HepG2 (cell line): ENCODE measurements around the gene NECTIN2. TPM values are rescaled to one million over a fixed set of nuclear protein-coding genes. Genes with fewer than 3 reads are reported as not detected.

Experiments
- BCL3 ChIP-seq: sonication (generic); formaldehyde crosslinking; IDR thresholded peaks from 2 replicates; pipeline ENCODE4 v1.5.1; 2020; ENCODE audit warnings: mild to moderate bottlenecking, missing genetic modification reagents, moderate library complexity
- CREB1 ChIP-seq, 2 experiments: fragments of 450-650 bp in 1 of 2; IDR thresholded peaks; 2 replicates each; pipeline ENCODE4 v1.6.1; 2016 to 2017; ENCODE audit warnings: control low read depth in 1 of 2, mild to moderate bottlenecking in 1 of 2, missing compliant biosample characterization in 1 of 2, missing genetic modification characterization in 1 of 2
- HIC2 ChIP-seq: sonication (generic); formaldehyde crosslinking; IDR thresholded peaks from 2 replicates; pipeline ENCODE4 v1.9.0; 2022; ENCODE audit warnings: low read depth, missing genetic modification reagents
- HINFP ChIP-seq: sonication (generic); formaldehyde crosslinking; IDR thresholded peaks from 2 replicates; pipeline ENCODE4 v1.4.0; 2020; ENCODE audit warnings: low read depth, mild to moderate bottlenecking, missing genetic modification reagents
- KAT2B ChIP-seq: fragments of 150-350 bp; IDR thresholded peaks from 2 replicates; pipeline ENCODE4 v1.6.1; 2014; ENCODE audit warnings: low read depth, low read length, borderline replicate concordance
- MNT ChIP-seq: fragments of 450-650 bp; IDR thresholded peaks from 2 replicates; pipeline ENCODE4 v1.6.1; 2016
- MTA3 ChIP-seq: sonication (generic); formaldehyde crosslinking; IDR thresholded peaks from 2 replicates; pipeline ENCODE4 v1.4.0; 2020; ENCODE audit warnings: missing genetic modification reagents
- PPARG ChIP-seq: conservative IDR thresholded peaks from 2 replicates; pipeline ENCODE4 v1.6.1; 2016; ENCODE audit warnings: missing biosample characterization, missing genetic modification reagents
- SMARCE1 ChIP-seq: fragments of 450-650 bp; IDR thresholded peaks from 2 replicates; pipeline ENCODE4 v1.6.1; 2017; ENCODE audit warnings: borderline replicate concordance
- TARDBP ChIP-seq: sonication (generic); formaldehyde crosslinking; IDR thresholded peaks from 2 replicates; pipeline ENCODE4 v1.8.0; 2022; ENCODE audit warnings: mild to moderate bottlenecking, missing genetic modification reagents
- ZBTB37 ChIP-seq: sonication (generic); formaldehyde crosslinking; IDR thresholded peaks from 2 replicates; pipeline ENCODE4 v1.4.0; 2020; ENCODE audit warnings: mild to moderate bottlenecking, missing genetic modification reagents
- ZFP36 ChIP-seq: fragments of 150-350 bp; IDR thresholded peaks from 2 replicates; pipeline ENCODE4 v1.6.1; 2018; ENCODE audit warnings: borderline replicate concordance, low read length, low read depth; ENCODE audit not compliant: partially characterized antibody
- ZNF205 ChIP-seq: IDR thresholded peaks from 2 replicates; pipeline ENCODE4 v1.6.1; 2018; ENCODE audit warnings: missing biosample characterization, missing genetic modification reagents
- ZNF207 ChIP-seq: fragments of 450-650 bp; IDR thresholded peaks from 2 replicates; pipeline ENCODE4 v1.6.1; 2016; ENCODE audit warnings: antibody characterized with exemption, borderline replicate concordance
- ZNF251 ChIP-seq: sonication (generic); formaldehyde crosslinking; IDR thresholded peaks from 2 replicates; pipeline ENCODE4 v1.9.0; 2021; ENCODE audit warnings: mild to moderate bottlenecking, missing genetic modification reagents
- ZNF552 ChIP-seq: sonication (generic); formaldehyde crosslinking; IDR thresholded peaks from 2 replicates; pipeline ENCODE4 v1.9.0; 2022; ENCODE audit warnings: missing genetic modification reagents, mild to moderate bottlenecking, borderline replicate concordance
- ZNF768 ChIP-seq: sonication (generic); formaldehyde crosslinking; IDR thresholded peaks from 2 replicates; pipeline ENCODE4 v1.4.0; 2020; ENCODE audit warnings: missing genetic modification reagents
- ZNF883 ChIP-seq: sonication (generic); formaldehyde crosslinking; IDR thresholded peaks from 2 replicates; pipeline ENCODE4 v1.5.1; 2020; ENCODE audit warnings: mild to moderate bottlenecking, missing genetic modification reagents; ENCODE audit errors: not compliant biosample characterization
- ZSCAN31 ChIP-seq: sonication (generic); formaldehyde crosslinking; IDR thresholded peaks from 2 replicates; pipeline ENCODE4 v1.5.0; 2020; ENCODE audit warnings: low read depth, mild to moderate bottlenecking, missing genetic modification reagents
- polyA plus RNA-seq, 8 experiments: library from polyadenylated mRNA; depleted of rRNA in 3 of 8; stranded (reverse) in 7 of 8; unstranded in 1 of 8; fragments of >200 nt; fragmentation: Illumina TruSeq in 4 of 8; extraction: Trizol in 4 of 8; gene quantifications; 2 replicates each; pipeline versions ENCODE4 v1.2.1 to v1.2.3, GENCODE V29; 2011 to 2016; ENCODE audit warnings: low read depth in 4 of 8, missing spikeins in 1 of 8, mixed read lengths in 1 of 8; ENCODE audit not compliant: insufficient read depth in 1 of 8
- total RNA-seq, 5 experiments: library from RNA; depleted of rRNA; stranded (reverse); fragments of >200 nt; fragmentation: Illumina TruSeq; extraction: Trizol; gene quantifications; 2 replicates each; pipeline ENCODE4 v1.2.3, GENCODE V29; 2016; ENCODE audit warnings: low read depth in 1 of 5

NECTIN2 gene
- total and polyA plus RNA-seq, 2 of the 13 experiments (the other 11 are each of a cell fraction or from before 2014, with no cell fraction given) = 75.4 to 114 TPM

GRCh38 chr19:44845612-44846454 is at the start of gene NECTIN2 (continued):
- TF ChIP-seq HIC2 (CRISPR knock-in tag) = no peak
- TF ChIP-seq ZNF883 (CRISPR knock-in tag) = peak; percentile 49
- TF ChIP-seq PPARG (CRISPR knock-in tag) = peak; percentile 32; the same call in 1 of the 2 replicates
- TF ChIP-seq ZBTB37 (CRISPR knock-in tag) = 0 out of 2 replicates have a peak, but pooled peaks have one; percentile 8
- peak; percentile 69 for TF ChIP-seq MNT
- TF ChIP-seq TARDBP (CRISPR knock-in tag) = peak; percentile 71; the same call in 1 of the 2 replicates
- no peak for TF ChIP-seq ZNF251
- TF ChIP-seq BCL3 (CRISPR knock-in tag) = no peak
- TF ChIP-seq ZNF207 = no peak
- TF ChIP-seq CREB1 (IDR thresholded peaks at IDR 0.05) = peak; percentile 94
- no peak; the same call in none of the 2 replicates for TF ChIP-seq CREB1 (CRISPR knock-in tag; IDR thresholded peaks at IDR 0.05)
- TF ChIP-seq ZNF552 (CRISPR knock-in tag) = peak; percentile 74; the same call in 1 of the 2 replicates
- no peak for TF ChIP-seq ZNF768 (CRISPR knock-in tag)
- TF ChIP-seq SMARCE1 = no peak
- no peak for TF ChIP-seq MTA3 (CRISPR knock-in tag)
- TF ChIP-seq ZFP36 = no peak
- TF ChIP-seq KAT2B = no peak
- no peak for TF ChIP-seq ZSCAN31
- peak; percentile 41; the same call in 1 of the 2 replicates for TF ChIP-seq ZNF205 (CRISPR knock-in tag)
- peak; percentile 6; the same call in 1 of the 2 replicates for TF ChIP-seq HINFP (CRISPR knock-in tag)
